ENCODE measurements around the gene MAP3K1.
"Not testable (repeated sequence)": the region's sequence is repeated elsewhere in the genome, so short reads cannot be mapped to it uniquely, and the experiment has no call there.

MAP3K1 gene

GRCh38 chr5:56815658-56816545 is 553 bp downstream of the MAP3K1 start:
- TF ChIP-seq CTCF (IDR thresholded peaks at IDR 0.05; ENCODE audit: borderline replicate concordance, insufficient read depth, low read depth, low read length) = no peak
- peak overlapping the region; percentile 83 for H3K4me3 ChIP-seq (ENCODE audit: low read depth, low read length)

GRCh38 chr5:56816546-56817081 is 1.3 kb downstream of the MAP3K1 start:
- peak overlapping the region; percentile 83 for H3K4me3 ChIP-seq (ENCODE audit: low read depth, low read length)
- 0 out of 2 replicates have a peak, but pooled peaks have one; percentile 1 for TF ChIP-seq CTCF (IDR thresholded peaks at IDR 0.05; ENCODE audit: borderline replicate concordance, insufficient read depth, low read depth, low read length)

- no peak for TF ChIP-seq CTCF (IDR thresholded peaks at IDR 0.05; ENCODE audit: borderline replicate concordance, insufficient read depth, low read depth, low read length)
- peak overlapping the region; percentile 83 for H3K4me3 ChIP-seq (ENCODE audit: low read depth, low read length)
Observed at GRCh38 chr5:56817263-56818014, 2.1 kb downstream of the MAP3K1 start.

- no peak overlapping the region for H3K4me3 ChIP-seq (ENCODE audit: low read depth, low read length)
- no peak for TF ChIP-seq CTCF (IDR thresholded peaks at IDR 0.05; ENCODE audit: borderline replicate concordance, insufficient read depth, low read depth, low read length)
Observed at GRCh38 chr5:56818450-56819037, 3.2 kb downstream of the MAP3K1 start.

- no peak overlapping the region for H3K4me3 ChIP-seq (ENCODE audit: low read depth, low read length)
- TF ChIP-seq CTCF (IDR thresholded peaks at IDR 0.05; ENCODE audit: borderline replicate concordance, insufficient read depth, low read depth, low read length) = no peak
Observed at GRCh38 chr5:56819060-56819881, 3.9 kb downstream of the MAP3K1 start.

- not testable (repeated sequence) for H3K4me3 ChIP-seq (ENCODE audit: low read depth, low read length)
Observed at GRCh38 chr5:56821868-56822267, 6.5 kb downstream of the MAP3K1 start.

All from GM12875 (cell line).